HG02840 (cell line): Measurements from ENCODE around the gene WDR37.

Experiments used
- ATAC-seq: cut with Tn5 transposase; IDR thresholded peaks from one replicate; pipeline ENCODE4 v1.9.1; 2021; ENCODE audit warnings: mild to moderate bottlenecking, moderate library complexity, moderate number of reproducible peaks; ENCODE audit not compliant: unreplicated experiment, low FRiP score

The WDR37 gene

GRCh38 chr10:1122349-1122748 lies 66.2 kb downstream of the WDR37 start:
- ATAC-seq = no peak

GRCh38 chr10:1123198-1123597 lies 67.0 kb downstream of the WDR37 start:
- ATAC-seq = no peak

- no peak for ATAC-seq
These were observed 67.8 kb downstream of the WDR37 start for GRCh38 chr10:1123972-1124371.

GRCh38 chr10:1124796-1125195 lies 68.6 kb downstream of the WDR37 start:
- ATAC-seq = no peak

- no peak for ATAC-seq
These were observed 70.3 kb downstream of the WDR37 start for GRCh38 chr10:1126461-1126860.

- no peak for ATAC-seq
These were observed 71.4 kb downstream of the WDR37 start for GRCh38 chr10:1127629-1128028.

- ATAC-seq = no peak
These were observed 71.9 kb downstream of the WDR37 start for GRCh38 chr10:1128115-1128514.

- ATAC-seq = no peak
These were observed 72.5 kb downstream of the WDR37 start for GRCh38 chr10:1128649-1129048.

GRCh38 chr10:1130226-1130625 lies 74.0 kb downstream of the WDR37 start:
- no peak for ATAC-seq

GRCh38 chr10:1130995-1131790 lies 75.0 kb downstream of the WDR37 start:
- ATAC-seq = no peak

GRCh38 chr10:1132584-1132983 lies 76.4 kb downstream of the WDR37 start:
- ATAC-seq = no peak

GRCh38 chr10:1133495-1134045 lies 77.4 kb downstream of the WDR37 start:
- no peak for ATAC-seq

- ATAC-seq = no peak
These were observed 78.0 kb downstream of the WDR37 start for GRCh38 chr10:1134156-1134555.

GRCh38 chr10:1136268-1136667 lies 80.1 kb downstream of the WDR37 start:
- ATAC-seq = no peak

- no peak for ATAC-seq
These were observed 81.4 kb downstream of the WDR37 start for GRCh38 chr10:1137499-1138163.

- no peak for ATAC-seq
These were observed 82.3 kb downstream of the WDR37 start for GRCh38 chr10:1138529-1138928.

- ATAC-seq = no peak
These were observed 85.1 kb downstream of the WDR37 start for GRCh38 chr10:1141261-1141660.

GRCh38 chr10:1141701-1142100 lies 85.5 kb downstream of the WDR37 start:
- ATAC-seq = no peak

GRCh38 chr10:1142596-1142995 lies 86.4 kb downstream of the WDR37 start:
- ATAC-seq = no peak

- ATAC-seq = no peak
These were observed 91.6 kb downstream of the WDR37 start for GRCh38 chr10:1147810-1148209.

- ATAC-seq = no peak
These were observed 92.8 kb downstream of the WDR37 start for GRCh38 chr10:1148855-1149605.
